GM20000 (cell line): ENCODE results near the gene ATP5F1D.
A peak's percentile ranks its signal among the peaks of the same experiment; 100 is the strongest.
"Not testable (repeated sequence)": the region's sequence is repeated elsewhere in the genome, so short reads cannot be mapped to it uniquely, and the experiment has no call there.

ENCODE experiments used
- DNase-seq: peaks from one replicate; pipeline ENCODE4 v3.0.0; 2012; ENCODE audit warnings: low spot score
- TF ChIP-seq, protein P1 (sequence below): IDR thresholded peaks from 2 replicates; pipeline ENCODE4 v1.5.1; 2012; ENCODE audit warnings: mild to moderate bottlenecking, control low read depth; ENCODE audit errors: extremely low read depth, missing control alignments

Gene ATP5F1D

DNA sequence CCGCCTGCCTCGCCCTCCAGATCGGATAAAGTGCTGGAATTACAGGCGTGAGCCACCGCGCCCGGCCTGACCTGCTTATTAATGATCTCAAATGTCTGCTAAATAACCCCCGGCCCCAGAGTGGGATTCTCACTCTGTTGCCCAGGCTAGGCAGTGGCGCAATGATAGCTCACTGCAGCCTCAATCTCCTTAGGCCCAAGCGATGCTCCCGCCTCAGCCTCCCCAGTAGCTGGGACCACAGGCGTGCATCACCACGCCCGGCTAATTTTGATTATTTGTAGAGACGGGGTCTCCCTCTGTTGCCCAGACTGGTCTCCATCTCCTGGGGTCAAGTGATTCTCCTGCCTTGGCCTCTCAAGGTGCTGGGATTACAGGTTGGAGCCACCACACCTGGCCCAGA lies 626 bp upstream of the ATP5F1D start:
- TF ChIP-seq, protein P1, sequence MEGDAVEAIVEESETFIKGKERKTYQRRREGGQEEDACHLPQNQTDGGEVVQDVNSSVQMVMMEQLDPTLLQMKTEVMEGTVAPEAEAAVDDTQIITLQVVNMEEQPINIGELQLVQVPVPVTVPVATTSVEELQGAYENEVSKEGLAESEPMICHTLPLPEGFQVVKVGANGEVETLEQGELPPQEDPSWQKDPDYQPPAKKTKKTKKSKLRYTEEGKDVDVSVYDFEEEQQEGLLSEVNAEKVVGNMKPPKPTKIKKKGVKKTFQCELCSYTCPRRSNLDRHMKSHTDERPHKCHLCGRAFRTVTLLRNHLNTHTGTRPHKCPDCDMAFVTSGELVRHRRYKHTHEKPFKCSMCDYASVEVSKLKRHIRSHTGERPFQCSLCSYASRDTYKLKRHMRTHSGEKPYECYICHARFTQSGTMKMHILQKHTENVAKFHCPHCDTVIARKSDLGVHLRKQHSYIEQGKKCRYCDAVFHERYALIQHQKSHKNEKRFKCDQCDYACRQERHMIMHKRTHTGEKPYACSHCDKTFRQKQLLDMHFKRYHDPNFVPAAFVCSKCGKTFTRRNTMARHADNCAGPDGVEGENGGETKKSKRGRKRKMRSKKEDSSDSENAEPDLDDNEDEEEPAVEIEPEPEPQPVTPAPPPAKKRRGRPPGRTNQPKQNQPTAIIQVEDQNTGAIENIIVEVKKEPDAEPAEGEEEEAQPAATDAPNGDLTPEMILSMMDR = no peak
- DNase-seq = no peak

DNA sequence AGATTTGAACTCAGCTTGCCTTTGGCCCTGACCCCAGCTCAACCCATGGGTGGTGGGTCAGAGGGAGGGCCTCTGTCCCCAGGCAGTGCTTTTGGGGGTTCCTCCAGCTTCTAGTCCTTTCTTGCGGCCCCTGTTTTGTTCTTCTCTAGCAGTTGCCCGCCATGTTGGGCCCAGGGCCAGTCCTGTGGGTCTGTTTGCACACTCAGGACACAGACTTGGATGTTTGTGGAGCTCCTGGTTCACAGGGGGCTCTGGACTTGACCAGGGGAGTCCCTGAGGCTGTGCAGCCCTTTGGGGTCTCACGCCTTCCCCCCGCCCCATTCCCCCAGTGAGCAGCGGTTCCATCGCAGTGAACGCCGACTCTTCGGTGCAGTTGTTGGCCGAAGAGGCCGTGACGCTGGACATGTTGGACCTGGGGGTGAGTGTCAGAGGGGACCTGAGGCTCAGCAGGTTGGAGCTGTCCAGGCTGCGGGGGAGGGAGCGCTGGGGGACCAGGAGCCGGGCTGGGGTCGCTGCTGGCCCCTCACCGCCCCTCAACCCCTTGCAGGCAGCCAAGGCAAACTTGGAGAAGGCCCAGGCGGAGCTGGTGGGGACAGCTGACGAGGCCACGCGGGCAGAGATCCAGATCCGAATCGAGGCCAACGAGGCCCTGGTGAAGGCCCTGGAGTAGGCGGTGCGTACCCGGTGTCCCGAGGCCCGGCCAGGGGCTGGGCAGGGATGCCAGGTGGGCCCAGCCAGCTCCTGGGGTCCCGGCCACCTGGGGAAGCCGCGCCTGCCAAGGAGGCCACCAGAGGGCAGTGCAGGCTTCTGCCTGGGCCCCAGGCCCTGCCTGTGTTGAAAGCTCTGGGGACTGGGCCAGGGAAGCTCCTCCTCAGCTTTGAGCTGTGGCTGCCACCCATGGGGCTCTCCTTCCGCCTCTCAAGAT lies 2.5 kb downstream of the ATP5F1D start:
- TF ChIP-seq, protein P1 = peak; percentile 89
- DNase-seq = peak; percentile 92

GRCh38 chr19:1244693-1245451 lies 3.3 kb downstream of the ATP5F1D start:
- TF ChIP-seq, protein P1 = no peak
- no peak for DNase-seq

DNA sequence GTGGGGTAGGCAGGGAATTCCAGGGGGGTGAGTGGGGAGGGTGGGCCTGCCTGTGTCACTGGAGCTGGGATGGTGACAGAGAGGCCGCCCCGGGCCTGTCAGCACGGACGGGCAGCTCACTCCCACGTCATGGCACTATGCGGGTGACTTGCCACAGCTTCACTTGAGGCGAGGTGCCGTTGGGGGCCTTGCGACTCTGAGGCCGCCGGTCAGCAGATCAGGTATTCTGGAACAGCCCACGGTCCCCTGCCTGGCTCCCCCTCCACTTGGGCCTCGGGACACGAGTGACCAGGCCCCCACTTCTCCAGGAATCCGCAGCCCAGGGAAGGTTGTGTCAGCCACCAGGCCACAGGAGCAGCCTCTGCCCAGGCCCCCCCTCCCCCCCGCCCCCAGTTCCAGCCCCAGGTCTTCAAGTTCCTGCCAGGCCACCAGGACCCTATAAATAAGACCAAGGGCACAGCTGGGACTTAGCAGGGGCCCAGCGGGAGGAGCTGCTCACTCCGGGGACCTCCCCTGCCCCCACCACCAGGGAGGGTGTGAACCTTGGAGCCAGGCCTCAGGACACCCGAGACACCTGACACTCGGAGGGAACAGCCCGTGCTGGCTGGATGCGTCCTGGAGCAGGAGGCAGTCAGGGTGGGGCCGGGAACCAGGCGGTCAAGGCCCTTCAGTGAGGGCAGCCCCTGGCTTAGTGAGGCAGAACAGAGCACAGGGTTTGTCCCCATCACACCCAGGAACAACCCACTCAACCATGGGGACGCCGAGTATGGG lies 4.1 kb downstream of the ATP5F1D start:
- DNase-seq = no peak
- TF ChIP-seq, protein P1 = no peak

DNA sequence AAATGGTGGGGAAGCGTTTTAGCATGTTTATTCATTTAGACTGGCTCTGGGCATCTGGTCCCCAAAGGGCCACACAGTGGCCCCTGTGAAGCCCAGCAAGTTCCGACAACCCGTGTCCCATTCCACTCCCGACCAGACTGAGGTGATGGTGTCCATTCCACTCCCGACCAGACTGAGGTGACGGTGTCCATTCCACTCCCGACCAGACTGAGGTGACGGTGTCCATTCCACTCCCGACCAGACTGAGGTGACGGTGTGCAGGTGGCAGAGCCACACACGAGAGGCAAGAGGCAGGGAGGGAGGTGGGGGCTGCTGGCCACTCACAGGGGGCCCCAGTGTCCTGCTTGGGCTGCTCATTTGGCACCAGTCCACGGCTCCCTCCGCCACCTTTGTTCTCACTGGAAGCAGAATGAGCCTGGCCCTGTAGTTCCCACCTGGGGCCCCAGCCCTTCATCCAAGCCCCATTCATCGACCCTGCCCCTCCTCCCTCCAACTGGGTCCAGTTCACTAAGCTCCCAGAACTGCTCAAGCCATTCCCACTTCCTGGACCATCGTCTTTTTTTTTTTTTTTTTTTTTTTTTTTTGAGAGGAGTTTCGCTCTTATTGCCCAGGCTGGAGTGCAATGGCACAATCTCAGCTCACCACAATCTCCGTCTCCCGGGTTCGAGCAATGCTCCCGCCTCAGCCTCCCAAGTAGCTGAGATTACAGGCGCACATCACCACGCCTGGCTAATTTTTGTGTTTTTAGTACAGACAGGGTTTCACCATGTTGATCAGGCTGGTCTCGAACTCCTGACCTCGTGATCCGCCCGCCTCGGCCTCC lies 4.9 kb downstream of the ATP5F1D start:
- not testable (repeated sequence) for DNase-seq

DNA sequence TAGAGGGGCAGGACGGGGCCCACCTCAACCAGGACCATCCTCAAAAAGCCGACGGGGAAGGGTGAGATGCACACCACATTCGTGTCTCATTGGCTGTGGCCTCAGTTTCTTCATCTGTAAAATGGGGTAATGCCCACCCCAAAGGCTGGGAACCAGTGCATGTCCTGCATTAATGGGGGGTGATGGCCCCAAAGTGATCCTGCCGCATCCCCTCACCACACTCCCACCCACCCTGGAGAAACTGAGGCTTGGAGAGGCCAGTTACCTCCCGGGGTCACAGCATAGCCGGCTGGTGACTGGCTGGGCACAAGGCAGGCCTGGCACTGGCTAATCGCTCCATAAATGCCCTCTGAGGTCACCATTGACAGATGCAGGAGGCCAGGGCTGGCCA lies 6.2 kb downstream of the ATP5F1D start:
- DNase-seq = no peak
- TF ChIP-seq, protein P1 = no peak
